ENCODE data around the gene GOT2.

- TF ChIP-seq, protein P1, sequence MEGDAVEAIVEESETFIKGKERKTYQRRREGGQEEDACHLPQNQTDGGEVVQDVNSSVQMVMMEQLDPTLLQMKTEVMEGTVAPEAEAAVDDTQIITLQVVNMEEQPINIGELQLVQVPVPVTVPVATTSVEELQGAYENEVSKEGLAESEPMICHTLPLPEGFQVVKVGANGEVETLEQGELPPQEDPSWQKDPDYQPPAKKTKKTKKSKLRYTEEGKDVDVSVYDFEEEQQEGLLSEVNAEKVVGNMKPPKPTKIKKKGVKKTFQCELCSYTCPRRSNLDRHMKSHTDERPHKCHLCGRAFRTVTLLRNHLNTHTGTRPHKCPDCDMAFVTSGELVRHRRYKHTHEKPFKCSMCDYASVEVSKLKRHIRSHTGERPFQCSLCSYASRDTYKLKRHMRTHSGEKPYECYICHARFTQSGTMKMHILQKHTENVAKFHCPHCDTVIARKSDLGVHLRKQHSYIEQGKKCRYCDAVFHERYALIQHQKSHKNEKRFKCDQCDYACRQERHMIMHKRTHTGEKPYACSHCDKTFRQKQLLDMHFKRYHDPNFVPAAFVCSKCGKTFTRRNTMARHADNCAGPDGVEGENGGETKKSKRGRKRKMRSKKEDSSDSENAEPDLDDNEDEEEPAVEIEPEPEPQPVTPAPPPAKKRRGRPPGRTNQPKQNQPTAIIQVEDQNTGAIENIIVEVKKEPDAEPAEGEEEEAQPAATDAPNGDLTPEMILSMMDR (IDR thresholded peaks at IDR 0.05): no peak
- TF ChIP-seq POLR2A (IDR thresholded peaks at IDR 0.05; ENCODE audit: low read depth) (no peak), POLR2AphosphoS5 (IDR thresholded peaks at IDR 0.05) (no peak)
Observed at GRCh38 chr16:58723109-58723508, 11.0 kb downstream of the GOT2 start.

All from esophagus muscularis mucosa (tissue), 3 donors.